Tibial nerve (tissue), 4 donors: Measurements from ENCODE around the gene SUSD5.

Source experiments
- CTCF ChIP-seq, 5 experiments: fragments of 200-600 bp in 3 of 5; fragments of 450-650 bp in 2 of 5; sonication (generic) in 3 of 5; IDR thresholded peaks; one replicate each; pipeline ENCODE4 v1.5.1; 2016 to 2019; ENCODE audit warnings: antibody characterized with exemption in 5 of 5, mild to moderate bottlenecking in 3 of 5, moderate library complexity in 2 of 5
- EP300 ChIP-seq, 2 donors: sonication (generic); formaldehyde crosslinking; IDR thresholded peaks; one replicate each; pipeline ENCODE4 v1.6.1; 2017; ENCODE audit warnings: antibody characterized with exemption in 2 of 2, mild to moderate bottlenecking in 1 of 2
- POLR2A ChIP-seq, 2 donors: fragments of 450-650 bp; IDR thresholded peaks; one replicate each; pipeline ENCODE4 v1.6.1; 2017; ENCODE audit warnings: antibody characterized with exemption in 2 of 2, mild to moderate bottlenecking in 2 of 2, moderate library complexity in 2 of 2

GRCh38 chr3:33145221-33145900, 73.2 kb downstream of the SUSD5 start:
- TF ChIP-seq CTCF (IDR thresholded peaks at IDR 0.05) (no peak), EP300 (IDR thresholded peaks at IDR 0.05) (no peak), POLR2A (IDR thresholded peaks at IDR 0.05) (no peak)
